NCI-H82 (cell line): Measurements from ENCODE around the gene TAS2R60.
A peak's percentile ranks its signal among the peaks of the same experiment; 100 is the strongest.
"Not testable (repeated sequence)": the region's sequence is repeated elsewhere in the genome, so short reads cannot be mapped to it uniquely, and the experiment has no call there.

Experiments used
- DNase-seq: peaks from one replicate; lab custom pipeline; 2025; lab: John Stamatoyannopoulos, UW

The TAS2R60 gene

GRCh38 chr7:143479055-143479766, 36.0 kb downstream of the TAS2R60 start:
- DNase-seq = no peak

- DNase-seq = no peak
Observed at GRCh38 chr7:143480501-143480900, 37.2 kb downstream of the TAS2R60 start.

GRCh38 chr7:143484119-143484518, 40.9 kb downstream of the TAS2R60 start:
- DNase-seq = no peak

- no peak for DNase-seq
Observed at GRCh38 chr7:143485094-143485493, 41.8 kb downstream of the TAS2R60 start.

- no peak for DNase-seq
Observed at GRCh38 chr7:143485500-143485899, 42.2 kb downstream of the TAS2R60 start.

- not testable (repeated sequence) for DNase-seq
Observed at GRCh38 chr7:143486266-143486665, 43.0 kb downstream of the TAS2R60 start.

GRCh38 chr7:143487061-143487460, 43.8 kb downstream of the TAS2R60 start:
- no peak for DNase-seq

GRCh38 chr7:143487566-143487965, 44.3 kb downstream of the TAS2R60 start:
- DNase-seq = no peak

- DNase-seq = peak; percentile 58
Observed at GRCh38 chr7:143490717-143491306, 47.6 kb downstream of the TAS2R60 start.

- peak; percentile 20 for DNase-seq
Observed at GRCh38 chr7:143492043-143492471, 48.8 kb downstream of the TAS2R60 start.

- no peak for DNase-seq
Observed at GRCh38 chr7:143492799-143493739, 49.8 kb downstream of the TAS2R60 start.

- no peak for DNase-seq
Observed at GRCh38 chr7:143493751-143494150, 50.5 kb downstream of the TAS2R60 start.
